ENCODE measurements around the gene SLC23A2.

DNA sequence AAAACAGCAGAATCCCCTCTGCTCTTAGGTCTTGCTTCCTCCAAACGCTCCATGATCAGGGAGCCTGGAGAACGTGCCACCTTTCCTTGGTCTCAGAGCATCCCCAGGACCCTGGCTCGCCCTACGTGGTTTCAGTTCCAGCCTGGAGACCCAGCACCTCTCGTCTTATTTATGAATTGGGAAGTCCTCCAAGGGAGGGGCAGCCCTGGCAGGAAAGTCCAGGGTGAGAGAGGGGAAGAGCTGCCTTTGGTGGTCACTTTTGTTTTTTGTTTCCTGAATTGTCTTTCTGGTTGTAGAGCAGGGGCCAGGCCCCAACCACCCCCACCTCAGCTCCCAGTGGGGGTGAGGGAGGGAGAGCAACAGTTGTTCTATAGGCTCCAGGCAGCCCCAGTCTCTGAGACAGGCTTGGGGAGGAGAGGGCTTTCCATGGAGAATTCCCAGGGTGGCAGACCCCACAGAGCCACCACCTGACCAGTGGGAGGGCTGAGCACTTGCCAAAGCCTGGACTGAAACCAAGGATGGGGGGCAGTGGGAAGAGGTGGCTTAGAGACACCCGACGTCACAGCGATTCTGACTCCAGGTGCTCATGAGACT is 190.8 kb downstream of the SLC23A2 start:
- TF ChIP-seq, protein P1, sequence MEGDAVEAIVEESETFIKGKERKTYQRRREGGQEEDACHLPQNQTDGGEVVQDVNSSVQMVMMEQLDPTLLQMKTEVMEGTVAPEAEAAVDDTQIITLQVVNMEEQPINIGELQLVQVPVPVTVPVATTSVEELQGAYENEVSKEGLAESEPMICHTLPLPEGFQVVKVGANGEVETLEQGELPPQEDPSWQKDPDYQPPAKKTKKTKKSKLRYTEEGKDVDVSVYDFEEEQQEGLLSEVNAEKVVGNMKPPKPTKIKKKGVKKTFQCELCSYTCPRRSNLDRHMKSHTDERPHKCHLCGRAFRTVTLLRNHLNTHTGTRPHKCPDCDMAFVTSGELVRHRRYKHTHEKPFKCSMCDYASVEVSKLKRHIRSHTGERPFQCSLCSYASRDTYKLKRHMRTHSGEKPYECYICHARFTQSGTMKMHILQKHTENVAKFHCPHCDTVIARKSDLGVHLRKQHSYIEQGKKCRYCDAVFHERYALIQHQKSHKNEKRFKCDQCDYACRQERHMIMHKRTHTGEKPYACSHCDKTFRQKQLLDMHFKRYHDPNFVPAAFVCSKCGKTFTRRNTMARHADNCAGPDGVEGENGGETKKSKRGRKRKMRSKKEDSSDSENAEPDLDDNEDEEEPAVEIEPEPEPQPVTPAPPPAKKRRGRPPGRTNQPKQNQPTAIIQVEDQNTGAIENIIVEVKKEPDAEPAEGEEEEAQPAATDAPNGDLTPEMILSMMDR (conservative IDR thresholded peaks at IDR 0.05), result no peak
- TF ChIP-seq EZH2 (IDR thresholded peaks at IDR 0.05; ENCODE audit: low read depth), result no peak

Measured in PC-9 (cell line).